Stomach (tissue), 9 donors: ENCODE measurements around the gene ZXDC. TPM values are rescaled to one million over a fixed set of nuclear protein-coding genes. Genes with fewer than 3 reads are reported as not detected.

ENCODE experiments used
- DNase-seq, 2 donors: peaks; one replicate each; pipeline versions ENCODE4 v3.0.0 to v3.0.0-alpha.2; 2013 to 2019
- H3K27ac ChIP-seq, 5 donors: fragments of 200-600 bp in 4 of 5; sonication (generic) in 4 of 5; one replicate each; pipeline ENCODE4 v1.5.1; 2013 to 2019; ENCODE audit warnings: mild to moderate bottlenecking in 1 of 5, moderate library complexity in 1 of 5
- H3K27me3 ChIP-seq, 3 donors: fragments of 200-600 bp; sonication (generic); one replicate each; pipeline ENCODE4 v1.5.1; 2017 to 2019; ENCODE audit warnings: mixed run types in 1 of 3
- H3K36me3 ChIP-seq, 4 donors: fragments of 200-600 bp; sonication (generic); 1 replicate in 3 of 4; 2 replicates in 1 of 4; pipeline ENCODE4 v1.5.1; 2016 to 2019
- H3K4me1 ChIP-seq, 4 donors: fragments of 200-600 bp; sonication (generic); one replicate each; pipeline ENCODE4 v1.5.1; 2016 to 2019
- H3K4me3 ChIP-seq, 4 donors: fragments of 200-600 bp; sonication (generic) in 3 of 4; one replicate each; pipeline ENCODE4 v1.5.1; 2016 to 2019; ENCODE audit warnings: mild to moderate bottlenecking in 1 of 4
- H3K9me3 ChIP-seq, 4 donors: fragments of 200-600 bp; sonication (generic); one replicate each; pipeline ENCODE4 v1.5.1; 2016 to 2019
- EP300 ChIP-seq: sonication (generic); formaldehyde crosslinking; IDR thresholded peaks from one replicate; pipeline ENCODE4 v1.6.1; 2017; ENCODE audit warnings: antibody characterized with exemption
- POLR2A ChIP-seq, 4 donors: fragments of 450-650 bp; IDR thresholded peaks; one replicate each; pipeline ENCODE4 v1.6.1; 2016; ENCODE audit warnings: antibody characterized with exemption in 4 of 4, control low read depth in 2 of 4, mild to moderate bottlenecking in 1 of 4, moderate library complexity in 1 of 4
- POLR2AphosphoS5 ChIP-seq, 3 donors: sonication (generic); formaldehyde crosslinking; IDR thresholded peaks; one replicate each; pipeline ENCODE4 v1.6.1; 2016; ENCODE audit warnings: antibody characterized with exemption in 3 of 3
- WGBS, 5 donors: extraction: QIAGEN DNeasy Blood & Tissue Kit in 3 of 5; methylation state at CpG; one replicate each; pipeline versions ENCODE4 v1.1.5 to v1.1.7; 2013 to 2018; 5-methylcytosine and 5-hydroxymethylcytosine counted together
- intact Hi-C: fragments of 100-400 bp; cut with DNase I; formaldehyde crosslinking; loops from one replicate; pipeline ENCODE4 v1.15.1; 2023; ENCODE audit warnings: low total_unique reads
- polyA plus RNA-seq, 3 donors: library from polyadenylated mRNA; stranded (reverse); fragments of 200-250 nt; gene quantifications; one replicate each; pipeline ENCODE4 v1.2.3, GENCODE V29; 2013
- total RNA-seq, 5 donors: library from RNA; depleted of rRNA; stranded (reverse); fragments of >200 nt; gene quantifications; one replicate each; pipeline versions ENCODE4 v1.1.0 to v1.2.3, GENCODE V29; 2014 to 2016
- TF ChIP-seq, protein P1 (sequence below), 7 experiments: fragments of 450-650 bp in 4 of 7; fragments of 200-600 bp in 3 of 7; sonication (generic) in 3 of 7; IDR thresholded peaks; one replicate each; pipeline ENCODE4 v1.5.1; 2016 to 2019; ENCODE audit warnings: antibody characterized with exemption in 7 of 7, control low read depth in 2 of 7, mild to moderate bottlenecking in 1 of 7
- donor health status: healthy with polysubstance abuse.
- donor health status: Bipolar disorder and iron deficiency.
- donor health status: healthy.

The ZXDC gene
- total and polyA plus RNA-seq, 8 donors = 6.1 to 73.2 (median 22.4) TPM

DNA sequence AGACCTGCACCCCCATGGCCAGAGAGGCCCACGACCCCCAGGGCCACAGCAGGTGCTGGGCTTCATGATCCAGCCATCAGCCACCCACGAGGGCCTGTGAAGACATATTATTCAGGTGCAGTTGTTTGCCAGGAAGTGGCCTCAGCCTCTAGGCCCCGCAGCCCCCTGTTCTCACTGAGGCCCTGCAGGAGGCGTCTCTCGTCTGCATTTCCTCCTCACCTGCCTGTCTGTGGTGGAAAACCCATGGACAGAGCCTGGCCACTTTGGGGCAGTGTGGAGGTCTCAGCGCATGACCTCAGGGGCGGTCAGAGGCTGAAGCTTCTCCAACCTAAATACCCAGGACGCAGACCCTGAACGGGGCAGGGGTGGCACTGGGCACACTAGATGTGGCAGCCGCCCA, 23.2 kb upstream of the ZXDC start:
- intact Hi-C loops = no loop called here
- DNase-seq = no peak
- H3K27me3 ChIP-seq = peaks cover 0 to 13% (median 0%) of the 10 kb centered on the region in 3 donors
- 57 to 70% (median 70%) methylated on average over 10 of the region's 10 CpGs for WGBS, 5 donors
- TF ChIP-seq POLR2AphosphoS5 (IDR thresholded peaks at IDR 0.05) (no peak), EP300 (no peak), POLR2A (IDR thresholded peaks at IDR 0.05) (no peak)
- TF ChIP-seq, protein P1, sequence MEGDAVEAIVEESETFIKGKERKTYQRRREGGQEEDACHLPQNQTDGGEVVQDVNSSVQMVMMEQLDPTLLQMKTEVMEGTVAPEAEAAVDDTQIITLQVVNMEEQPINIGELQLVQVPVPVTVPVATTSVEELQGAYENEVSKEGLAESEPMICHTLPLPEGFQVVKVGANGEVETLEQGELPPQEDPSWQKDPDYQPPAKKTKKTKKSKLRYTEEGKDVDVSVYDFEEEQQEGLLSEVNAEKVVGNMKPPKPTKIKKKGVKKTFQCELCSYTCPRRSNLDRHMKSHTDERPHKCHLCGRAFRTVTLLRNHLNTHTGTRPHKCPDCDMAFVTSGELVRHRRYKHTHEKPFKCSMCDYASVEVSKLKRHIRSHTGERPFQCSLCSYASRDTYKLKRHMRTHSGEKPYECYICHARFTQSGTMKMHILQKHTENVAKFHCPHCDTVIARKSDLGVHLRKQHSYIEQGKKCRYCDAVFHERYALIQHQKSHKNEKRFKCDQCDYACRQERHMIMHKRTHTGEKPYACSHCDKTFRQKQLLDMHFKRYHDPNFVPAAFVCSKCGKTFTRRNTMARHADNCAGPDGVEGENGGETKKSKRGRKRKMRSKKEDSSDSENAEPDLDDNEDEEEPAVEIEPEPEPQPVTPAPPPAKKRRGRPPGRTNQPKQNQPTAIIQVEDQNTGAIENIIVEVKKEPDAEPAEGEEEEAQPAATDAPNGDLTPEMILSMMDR (IDR thresholded peaks at IDR 0.05) = no peak
- no peaks in the 10 kb centered on the region for H3K9me3 ChIP-seq
- H3K27ac ChIP-seq = no peak overlapping the region
- H3K4me1 ChIP-seq = no peaks in the 10 kb centered on the region
- H3K36me3 ChIP-seq = no peaks in the 10 kb centered on the region
- no peak overlapping the region for H3K4me3 ChIP-seq

DNA sequence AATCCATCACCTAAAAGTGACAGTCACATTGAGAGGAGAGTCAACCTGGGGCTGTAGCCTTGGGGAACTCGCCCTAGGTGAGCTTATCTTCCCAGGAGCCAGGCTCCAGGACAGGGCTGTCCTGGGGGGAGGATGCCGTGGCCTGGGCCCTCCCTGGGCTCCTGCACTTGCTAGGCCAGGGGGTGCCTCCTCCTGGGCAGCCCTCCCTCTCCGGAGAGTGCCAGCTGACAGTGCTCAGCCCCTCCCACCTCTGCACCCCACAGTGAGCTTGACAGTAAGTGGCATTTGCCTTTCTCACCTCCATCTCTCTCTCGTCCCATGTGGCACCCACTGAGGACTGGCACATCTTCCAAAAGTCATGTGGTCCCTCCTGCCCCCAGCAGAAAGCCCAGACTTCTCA, 22.8 kb upstream of the ZXDC start:
- Histone ChIP-seq H3K9me3 (no peaks in the 10 kb centered on the region), H3K4me1 (no peaks in the 10 kb centered on the region), H3K36me3 (no peaks in the 10 kb centered on the region), H3K27ac (no peak overlapping the region), H3K4me3 (no peak overlapping the region), H3K27me3 (peaks cover 0 to 8% (median 0%) of the 10 kb centered on the region in 3 donors)
- TF ChIP-seq EP300 (no peak), POLR2A (IDR thresholded peaks at IDR 0.05) (no peak), POLR2AphosphoS5 (IDR thresholded peaks at IDR 0.05) (no peak)
- TF ChIP-seq, protein P1 (IDR thresholded peaks at IDR 0.05) = no peak
- no peak for DNase-seq
- 63 to 83% (median 73%) methylated on average over 4 of the region's 4 CpGs for WGBS, 5 donors
- intact Hi-C loops = no loop called here

DNA sequence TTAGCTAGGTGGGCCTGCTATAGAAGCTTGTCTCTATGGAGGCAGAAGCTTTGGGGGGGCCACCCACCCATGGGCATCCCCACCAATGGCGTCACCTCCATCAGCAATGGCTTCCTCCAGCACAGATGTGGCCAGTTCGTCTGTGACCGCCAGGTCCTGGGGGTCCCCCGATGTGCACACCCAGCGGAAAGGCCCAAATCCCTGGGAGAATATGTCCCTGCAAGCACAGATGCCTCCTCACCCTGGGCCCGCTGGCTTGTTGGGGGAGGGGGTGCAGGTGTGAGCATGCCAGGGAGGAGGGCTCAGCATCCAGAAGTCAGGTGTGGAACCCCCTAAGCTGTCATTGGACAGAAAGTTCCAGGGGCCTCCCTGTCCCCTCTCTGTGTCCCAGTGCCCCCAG, 22.3 kb upstream of the ZXDC start:
- peaks cover 0 to 7% (median 0%) of the 10 kb centered on the region in 3 donors for H3K27me3 ChIP-seq
- no peak overlapping the region for H3K4me3 ChIP-seq
- TF ChIP-seq, protein P1 (IDR thresholded peaks at IDR 0.05) = no peak
- TF ChIP-seq EP300 = no peak
- DNase-seq = no peak
- intact Hi-C loops = no loop called here
- H3K4me1 ChIP-seq = no peaks in the 10 kb centered on the region
- no peak overlapping the region for H3K27ac ChIP-seq
- H3K36me3 ChIP-seq = no peaks in the 10 kb centered on the region
- WGBS, 5 donors = 87 to 99% (median 94%) methylated on average over 5 to 6 of the region's 6 CpGs
- H3K9me3 ChIP-seq = no peaks in the 10 kb centered on the region

DNA sequence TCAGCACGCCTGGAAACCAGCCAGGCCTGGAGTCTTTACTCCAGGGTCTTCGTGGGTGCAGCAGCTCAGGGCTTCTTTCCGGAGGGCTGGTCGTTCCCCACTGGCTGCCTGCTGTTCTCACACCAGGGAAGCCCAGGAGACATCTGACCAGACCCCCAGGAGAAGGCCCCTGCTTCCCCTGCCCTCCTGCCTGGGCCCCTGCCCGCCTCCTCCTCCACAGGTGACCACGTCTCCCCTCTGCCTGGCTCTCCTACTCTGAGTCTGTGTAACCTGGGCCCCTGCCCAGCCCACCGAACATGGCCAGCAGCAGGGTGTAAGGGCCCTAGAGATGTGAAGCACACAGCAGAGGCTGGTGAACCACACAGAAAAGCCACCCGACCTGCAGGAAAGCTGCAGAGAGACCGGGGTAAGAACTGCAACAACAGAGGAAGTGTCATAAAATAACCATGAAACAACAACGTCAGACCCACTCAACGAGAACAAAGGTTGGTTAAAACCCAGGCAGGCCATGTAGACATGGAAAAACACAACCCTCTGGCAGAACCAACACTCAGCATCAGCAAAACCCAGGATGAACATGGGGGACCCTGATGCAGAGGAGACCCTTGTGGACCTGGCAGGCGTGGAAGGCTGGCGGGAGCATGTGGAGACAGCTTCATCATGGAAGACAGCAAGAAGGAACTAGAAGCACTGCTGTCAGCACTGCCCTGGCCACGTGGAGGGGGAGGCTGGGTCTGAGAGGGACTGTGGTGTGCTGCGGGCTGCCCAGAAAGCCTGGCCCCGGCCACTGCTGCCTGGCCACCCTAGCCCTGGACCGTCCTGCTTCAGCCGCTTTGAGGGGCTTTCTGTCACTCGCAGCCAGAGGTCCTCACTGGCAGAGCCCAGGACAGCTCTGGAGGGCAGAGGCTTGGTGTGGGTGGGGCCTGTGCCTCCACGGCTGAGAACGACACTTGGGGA, 21.5 kb upstream of the ZXDC start:
- intact Hi-C loops = no loop called here
- 71 to 77% (median 74%) methylated on average over 19 to 21 of the region's 21 CpGs for WGBS, 5 donors

More for the DNA sequence above, 21.5 kb upstream of the ZXDC start:
- H3K4me1 ChIP-seq = no peaks in the 10 kb centered on the region
- no peak for TF ChIP-seq POLR2A (IDR thresholded peaks at IDR 0.05)
- no peak for TF ChIP-seq POLR2AphosphoS5 (IDR thresholded peaks at IDR 0.05)
- no peak for TF ChIP-seq EP300
- TF ChIP-seq, protein P1 (IDR thresholded peaks at IDR 0.05) = no peak
- H3K4me3 ChIP-seq = no peak overlapping the region
- no peaks in the 10 kb centered on the region for H3K36me3 ChIP-seq
- peaks cover 0 to 7% (median 0%) of the 10 kb centered on the region in 3 donors for H3K27me3 ChIP-seq
- H3K27ac ChIP-seq = no peak overlapping the region
- DNase-seq = peak in 1 of 2 donors; percentile 38
- H3K9me3 ChIP-seq = no peaks in the 10 kb centered on the region
